Fibroblast of the aortic adventitia (primary cell): Measurements from ENCODE around the gene KAT6B. TPM values are rescaled to one million over a fixed set of nuclear protein-coding genes. Genes with fewer than 3 reads are reported as not detected.

Experiments
- DNase-seq: peaks from one replicate; pipeline ENCODE4 v3.0.0-alpha.2; 2010; ENCODE audit warnings: low read depth
- H3K4me3 ChIP-seq: 2 replicates; pipeline ENCODE4 v1.5.1; 2011; ENCODE audit warnings: low read depth, mild to moderate bottlenecking, control low read depth, low read length, moderate library complexity
- CTCF ChIP-seq: IDR thresholded peaks from 2 replicates; pipeline ENCODE4 v1.5.1; 2011; ENCODE audit warnings: mild to moderate bottlenecking, low read length, control low read depth, inconsistent platforms; ENCODE audit not compliant: insufficient read depth
- total RNA-seq: library from RNA; depleted of rRNA; stranded (reverse); fragments of >200 nt; gene quantifications from 2 replicates; pipeline ENCODE4 v1.2.3, GENCODE V29; 2012; ENCODE audit warnings: low replicate concordance

Gene KAT6B
- total RNA-seq, 1 donor, result 38.9 TPM

DNA sequence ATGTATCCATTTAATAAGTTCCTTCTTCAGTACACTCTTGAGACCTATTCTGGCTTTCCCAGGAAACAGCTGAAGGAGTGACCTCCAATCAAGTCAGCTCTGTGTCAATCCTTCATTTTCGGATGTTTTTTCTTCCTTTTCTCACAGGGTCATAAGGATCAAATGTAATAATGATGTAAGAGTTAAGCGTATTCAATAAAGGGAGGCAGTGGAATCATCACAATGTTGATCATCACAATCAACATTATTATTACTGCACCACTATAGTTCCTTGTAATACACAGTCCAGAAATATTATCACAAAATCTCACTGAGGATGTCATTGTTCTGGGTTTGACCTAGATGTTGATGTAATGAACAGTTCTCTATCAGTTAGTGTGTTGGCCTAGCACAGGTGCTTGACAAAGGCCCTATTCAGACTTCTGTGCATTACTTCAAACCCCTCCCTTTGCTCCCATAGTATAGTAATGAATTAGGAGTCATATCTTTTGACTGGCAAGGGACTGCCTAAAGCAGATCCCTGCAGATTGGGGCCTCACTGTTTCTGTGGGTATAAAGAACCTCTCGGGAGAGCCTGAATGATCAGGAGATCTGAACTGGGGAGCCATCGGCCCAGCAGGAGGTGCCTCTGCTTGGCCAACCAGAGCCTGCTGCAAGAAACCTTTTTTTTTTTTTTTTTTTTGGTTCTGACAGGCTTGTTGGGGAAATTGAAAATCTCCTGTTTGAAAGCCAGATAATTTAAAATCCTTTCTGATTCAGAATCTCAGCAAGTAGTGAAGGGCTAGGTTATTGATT lies 100.6 kb downstream of the KAT6B start:
- no peak for TF ChIP-seq CTCF
- no peak for DNase-seq
- no peak overlapping the region for H3K4me3 ChIP-seq

- peak; percentile 35 for DNase-seq
- no peak for TF ChIP-seq CTCF
- H3K4me3 ChIP-seq, result no peak overlapping the region
Observed at GRCh38 chr10:74927701-74928100, 101.3 kb downstream of the KAT6B start.

- H3K4me3 ChIP-seq, result no peak overlapping the region
- DNase-seq, result peak; percentile 85
Observed at GRCh38 chr10:74928742-74929191, 102.4 kb downstream of the KAT6B start.

GRCh38 chr10:74929197-74929596 lies 102.8 kb downstream of the KAT6B start:
- DNase-seq, result peak; percentile 78
- no peak overlapping the region for H3K4me3 ChIP-seq
- TF ChIP-seq CTCF, result no peak

More at GRCh38 chr10:74928742-74929191, 102.4 kb downstream of the KAT6B start:
- TF ChIP-seq CTCF, result no peak

DNA sequence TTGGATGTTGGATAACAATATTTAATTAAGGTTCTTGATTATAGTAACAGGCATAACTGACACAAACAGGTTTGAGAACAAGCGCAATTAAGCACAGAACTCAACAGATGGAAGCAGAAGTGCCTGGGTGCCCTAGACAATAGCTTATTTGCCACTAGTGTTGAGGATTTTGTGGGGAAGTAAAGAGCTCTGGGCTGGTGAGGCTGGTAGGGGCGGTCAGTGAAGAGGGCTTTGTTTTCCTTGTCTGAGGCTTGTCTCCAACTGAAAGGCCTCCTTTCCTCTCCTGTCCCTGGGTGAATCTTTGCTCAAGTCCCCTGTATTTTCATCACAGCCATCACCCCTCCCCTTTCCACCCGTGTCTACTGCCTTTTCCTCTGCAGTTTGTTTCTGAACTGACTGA lies 104.6 kb downstream of the KAT6B start:
- no peak for DNase-seq
- no peak overlapping the region for H3K4me3 ChIP-seq
- no peak for TF ChIP-seq CTCF

DNA sequence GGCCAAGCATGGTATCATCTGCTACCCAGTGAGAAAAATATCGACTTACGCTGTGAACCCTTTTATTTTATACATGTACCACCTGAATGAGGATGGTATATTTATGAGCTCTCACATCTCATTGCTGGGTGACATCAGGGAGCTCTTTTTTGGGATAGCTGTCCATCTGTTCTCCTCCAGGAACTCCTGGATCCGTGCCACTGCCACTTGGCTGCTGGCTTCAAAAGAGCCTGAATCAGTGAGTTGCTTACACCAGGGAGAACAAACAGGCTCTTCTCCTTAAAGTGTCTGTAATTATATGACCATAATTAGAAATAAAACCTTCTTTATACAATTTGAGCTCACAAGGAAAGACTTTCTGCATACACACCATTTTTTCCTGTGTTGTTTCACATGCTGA lies 106.2 kb downstream of the KAT6B start:
- no peak for DNase-seq
- no peak overlapping the region for H3K4me3 ChIP-seq
- TF ChIP-seq CTCF, result no peak
